NK-92 treated with Interleukin-12 subunit alpha and Interleukin-12 subunit beta, amount 100 ng/mL, for 24 hours (cell line): ENCODE data around the gene RPRML.
"Not testable (repeated sequence)": the region's sequence is repeated elsewhere in the genome, so short reads cannot be mapped to it uniquely, and the experiment has no call there.

Experiments
- DNase-seq: peaks from one replicate; lab custom pipeline; 2025; lab: John Stamatoyannopoulos, UW

Gene RPRML

GRCh38 chr17:46979147-46979863 is at the start of gene RPRML:
RPRML (minus strand) TSS chr17:46979253; CDS start chr17:46979007, 246 bp downstream.
- no peak for DNase-seq

- DNase-seq: not testable (repeated sequence)
Measured at GRCh38 chr17:47016966-47017365, 37.9 kb upstream of the RPRML start.

GRCh38 chr17:47013341-47013740 is 34.3 kb upstream of the RPRML start:
- no peak for DNase-seq

GRCh38 chr17:47012457-47012856 is 33.4 kb upstream of the RPRML start:
- no peak for DNase-seq

GRCh38 chr17:47009759-47010594 is 30.9 kb upstream of the RPRML start:
- DNase-seq: no peak

- DNase-seq: no peak
Measured at GRCh38 chr17:47004906-47005305, 25.9 kb upstream of the RPRML start.

- DNase-seq: not testable (repeated sequence)
Measured at GRCh38 chr17:47003864-47004263, 24.8 kb upstream of the RPRML start.

- DNase-seq: no peak
Measured at GRCh38 chr17:46995841-46996571, 17.0 kb upstream of the RPRML start.

GRCh38 chr17:46994993-46995392 is 15.9 kb upstream of the RPRML start:
- DNase-seq: no peak

GRCh38 chr17:46991617-46992016 is 12.6 kb upstream of the RPRML start:
- no peak for DNase-seq

GRCh38 chr17:46989637-46990431 is 10.8 kb upstream of the RPRML start:
- no peak for DNase-seq

GRCh38 chr17:46987927-46988326 is 8.9 kb upstream of the RPRML start:
- DNase-seq: not testable (repeated sequence)

- no peak for DNase-seq
Measured at GRCh38 chr17:46986366-46986765, 7.3 kb upstream of the RPRML start.

- DNase-seq: no peak
Measured at GRCh38 chr17:46984892-46985291, 5.8 kb upstream of the RPRML start.

GRCh38 chr17:46984341-46984740 is 5.3 kb upstream of the RPRML start:
- no peak for DNase-seq

GRCh38 chr17:46983782-46984181 is 4.7 kb upstream of the RPRML start:
- no peak for DNase-seq

GRCh38 chr17:46982577-46982976 is 3.5 kb upstream of the RPRML start:
- DNase-seq: no peak

GRCh38 chr17:46978489-46979146 is 435 bp downstream of the RPRML start:
- DNase-seq: no peak

GRCh38 chr17:46977750-46978488 is 1.1 kb downstream of the RPRML start:
- no peak for DNase-seq

GRCh38 chr17:46977348-46977747 is 1.7 kb downstream of the RPRML start:
- DNase-seq: no peak
